ENCODE measurements around the gene DTNB.

Gene DTNB

DNA sequence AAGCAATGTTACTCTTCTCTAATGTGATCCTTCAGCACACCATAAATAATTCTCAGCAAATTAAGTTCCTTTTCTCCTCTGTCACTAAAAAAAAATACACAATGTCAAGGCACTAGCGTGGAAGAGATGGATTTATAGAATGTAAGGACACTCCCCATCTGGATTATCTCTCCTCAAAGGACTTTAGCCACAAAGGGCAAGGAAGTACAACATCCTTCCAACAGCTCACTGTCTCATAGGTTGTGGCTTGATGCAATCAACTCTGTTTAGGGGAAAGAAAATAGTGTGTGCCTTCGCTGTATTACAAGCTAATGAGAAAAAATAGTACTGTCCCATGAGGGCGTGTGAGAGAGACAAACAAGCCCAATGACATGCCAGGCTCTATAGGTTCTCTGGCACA is 202.6 kb downstream of the DTNB start:
- TF ChIP-seq TAF1 (IDR thresholded peaks at IDR 0.05; ENCODE audit: borderline replicate concordance, insufficient read depth, low read length) (no peak), SIN3A (IDR thresholded peaks at IDR 0.05; ENCODE audit: borderline replicate concordance, insufficient read depth, low read length) (no peak), POLR2AphosphoS5 (IDR thresholded peaks at IDR 0.05; ENCODE audit: low read depth, low read length) (no peak), FOXP2 (optimal IDR thresholded peaks at IDR 0.05; ENCODE audit: borderline replicate concordance, extremely low read depth, extremely low read length, insufficient read depth) (no peak)
- TF ChIP-seq, protein P1, sequence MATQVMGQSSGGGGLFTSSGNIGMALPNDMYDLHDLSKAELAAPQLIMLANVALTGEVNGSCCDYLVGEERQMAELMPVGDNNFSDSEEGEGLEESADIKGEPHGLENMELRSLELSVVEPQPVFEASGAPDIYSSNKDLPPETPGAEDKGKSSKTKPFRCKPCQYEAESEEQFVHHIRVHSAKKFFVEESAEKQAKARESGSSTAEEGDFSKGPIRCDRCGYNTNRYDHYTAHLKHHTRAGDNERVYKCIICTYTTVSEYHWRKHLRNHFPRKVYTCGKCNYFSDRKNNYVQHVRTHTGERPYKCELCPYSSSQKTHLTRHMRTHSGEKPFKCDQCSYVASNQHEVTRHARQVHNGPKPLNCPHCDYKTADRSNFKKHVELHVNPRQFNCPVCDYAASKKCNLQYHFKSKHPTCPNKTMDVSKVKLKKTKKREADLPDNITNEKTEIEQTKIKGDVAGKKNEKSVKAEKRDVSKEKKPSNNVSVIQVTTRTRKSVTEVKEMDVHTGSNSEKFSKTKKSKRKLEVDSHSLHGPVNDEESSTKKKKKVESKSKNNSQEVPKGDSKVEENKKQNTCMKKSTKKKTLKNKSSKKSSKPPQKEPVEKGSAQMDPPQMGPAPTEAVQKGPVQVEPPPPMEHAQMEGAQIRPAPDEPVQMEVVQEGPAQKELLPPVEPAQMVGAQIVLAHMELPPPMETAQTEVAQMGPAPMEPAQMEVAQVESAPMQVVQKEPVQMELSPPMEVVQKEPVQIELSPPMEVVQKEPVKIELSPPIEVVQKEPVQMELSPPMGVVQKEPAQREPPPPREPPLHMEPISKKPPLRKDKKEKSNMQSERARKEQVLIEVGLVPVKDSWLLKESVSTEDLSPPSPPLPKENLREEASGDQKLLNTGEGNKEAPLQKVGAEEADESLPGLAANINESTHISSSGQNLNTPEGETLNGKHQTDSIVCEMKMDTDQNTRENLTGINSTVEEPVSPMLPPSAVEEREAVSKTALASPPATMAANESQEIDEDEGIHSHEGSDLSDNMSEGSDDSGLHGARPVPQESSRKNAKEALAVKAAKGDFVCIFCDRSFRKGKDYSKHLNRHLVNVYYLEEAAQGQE (IDR thresholded peaks at IDR 0.05; ENCODE audit: insufficient read depth in 1 of 2, low read depth in 2 of 2, low read length in 2 of 2): no peak

DNA sequence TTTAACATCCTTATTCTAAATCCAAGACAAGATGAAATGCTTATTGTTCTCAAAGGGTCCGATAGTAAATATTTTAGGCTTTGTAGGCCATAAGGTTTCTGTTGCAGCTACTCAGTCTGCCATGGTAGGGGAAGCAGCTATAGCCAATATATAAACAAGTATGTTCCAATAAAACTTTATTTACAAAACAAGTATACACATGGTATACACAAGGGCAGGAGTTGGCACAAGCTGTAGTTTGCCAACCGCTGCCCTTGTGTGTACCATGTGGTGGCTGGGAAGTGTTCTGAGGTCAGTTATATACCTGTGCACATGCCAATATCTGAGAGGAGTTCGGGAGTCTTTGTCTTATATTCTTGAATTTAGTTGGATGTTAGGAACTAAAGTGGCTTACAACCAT is 205.6 kb downstream of the DTNB start:
- TF ChIP-seq TAF1 (IDR thresholded peaks at IDR 0.05; ENCODE audit: borderline replicate concordance, insufficient read depth, low read length) (no peak), SIN3A (IDR thresholded peaks at IDR 0.05; ENCODE audit: borderline replicate concordance, insufficient read depth, low read length) (no peak), POLR2AphosphoS5 (IDR thresholded peaks at IDR 0.05; ENCODE audit: low read depth, low read length) (no peak), FOXP2 (optimal IDR thresholded peaks at IDR 0.05; ENCODE audit: borderline replicate concordance, extremely low read depth, extremely low read length, insufficient read depth) (no peak)
- TF ChIP-seq, protein P1 (IDR thresholded peaks at IDR 0.05; ENCODE audit: insufficient read depth in 1 of 2, low read depth in 2 of 2, low read length in 2 of 2): no peak

DNA sequence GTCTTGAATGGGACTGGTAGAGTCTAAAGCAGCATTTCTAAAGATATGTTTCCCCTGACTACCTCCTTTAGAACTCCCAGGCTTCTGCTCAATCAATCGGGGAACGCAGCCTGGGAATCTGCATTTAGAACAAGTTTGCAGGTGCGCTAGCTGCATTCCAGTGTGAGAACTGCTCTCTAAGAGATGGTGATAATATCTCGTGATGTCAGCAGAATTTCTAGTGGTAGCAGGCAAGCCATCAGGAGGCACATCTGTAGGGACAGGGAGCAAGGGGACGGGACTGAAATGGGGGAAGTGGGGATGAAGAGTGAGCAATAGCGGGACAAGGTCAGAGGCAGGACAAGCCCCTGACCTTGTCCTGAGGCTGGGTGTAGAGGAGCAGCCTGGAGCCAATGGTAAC is 211.4 kb downstream of the DTNB start:
- TF ChIP-seq POLR2AphosphoS5 (IDR thresholded peaks at IDR 0.05; ENCODE audit: low read depth, low read length): no peak

DNA sequence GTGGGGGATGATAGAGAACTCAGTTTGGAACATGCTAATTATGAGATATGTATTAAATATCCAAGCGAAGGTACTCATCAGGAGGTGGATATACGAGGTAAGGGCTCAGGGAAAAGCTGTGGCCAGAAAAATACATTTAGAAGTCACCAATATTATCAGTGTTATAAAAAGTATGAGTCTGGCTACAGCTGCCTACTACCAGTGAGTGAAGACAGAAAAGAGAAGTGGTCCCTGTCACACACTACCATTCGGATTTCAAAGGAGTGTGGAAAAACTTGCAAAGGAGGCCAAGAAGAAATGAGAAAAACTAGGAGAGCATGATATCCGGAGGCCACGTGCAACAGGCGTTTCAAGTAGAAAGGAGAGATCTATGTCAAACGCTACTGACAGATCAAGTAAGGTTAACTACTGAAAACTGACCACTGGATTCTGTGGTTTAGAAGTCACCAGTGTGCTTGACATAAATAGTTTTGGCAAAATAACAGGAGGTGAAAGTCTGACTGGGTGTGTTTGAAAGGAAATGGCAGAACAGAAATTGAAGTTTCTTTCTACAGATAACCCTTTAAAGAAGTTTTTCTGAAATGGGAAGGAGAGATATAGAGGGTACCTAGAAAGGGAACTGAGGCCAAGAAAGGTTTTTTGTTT is 213.0 kb downstream of the DTNB start:
- TF ChIP-seq SIN3A (IDR thresholded peaks at IDR 0.05; ENCODE audit: borderline replicate concordance, insufficient read depth, low read length) (no peak), FOXP2 (optimal IDR thresholded peaks at IDR 0.05; ENCODE audit: borderline replicate concordance, extremely low read depth, extremely low read length, insufficient read depth) (no peak), POLR2AphosphoS5 (IDR thresholded peaks at IDR 0.05; ENCODE audit: low read depth, low read length) (no peak), TAF1 (IDR thresholded peaks at IDR 0.05; ENCODE audit: borderline replicate concordance, insufficient read depth, low read length) (no peak)
- TF ChIP-seq, protein P1 (IDR thresholded peaks at IDR 0.05; ENCODE audit: insufficient read depth in 1 of 2, low read depth in 2 of 2, low read length in 2 of 2): no peak

DNA sequence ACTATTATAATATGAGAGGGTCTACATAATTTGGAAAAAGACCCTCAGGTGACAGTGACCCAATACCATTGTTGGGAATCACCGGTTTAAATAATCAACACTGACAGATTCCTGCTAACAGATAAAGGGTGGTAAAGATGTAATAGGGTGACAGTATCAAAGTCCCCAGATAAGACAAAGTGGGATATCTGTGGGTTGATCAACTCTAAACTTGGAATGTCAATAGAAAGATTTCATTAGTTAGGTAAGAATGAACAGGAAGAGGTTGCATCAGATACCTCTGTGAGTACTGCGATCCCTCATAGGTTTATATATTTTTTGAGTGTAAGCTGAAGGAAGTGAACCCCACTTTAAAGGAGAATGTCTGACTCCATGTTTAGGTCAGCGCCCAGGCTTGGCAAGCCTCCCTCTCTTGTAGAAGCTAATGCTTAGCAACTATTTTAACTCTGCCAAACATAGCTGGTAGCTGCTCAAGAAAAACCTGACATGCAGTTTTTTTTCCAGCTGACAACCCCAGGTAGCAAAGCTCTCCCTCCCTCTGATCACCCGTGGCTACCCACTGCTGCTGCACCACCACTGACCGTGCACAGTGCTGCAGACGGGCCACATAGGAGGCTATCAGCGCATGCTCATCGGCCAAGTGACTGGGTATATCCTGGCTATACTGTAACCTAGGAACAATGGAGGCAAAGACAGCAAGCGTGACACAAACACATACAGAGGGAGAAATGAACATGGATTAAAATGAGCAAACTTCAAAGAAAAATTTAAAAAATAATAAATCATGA is 218.4 kb downstream of the DTNB start:
- TF ChIP-seq SIN3A (IDR thresholded peaks at IDR 0.05; ENCODE audit: borderline replicate concordance, insufficient read depth, low read length) (no peak), FOXP2 (optimal IDR thresholded peaks at IDR 0.05; ENCODE audit: borderline replicate concordance, extremely low read depth, extremely low read length, insufficient read depth) (no peak), TAF1 (IDR thresholded peaks at IDR 0.05; ENCODE audit: borderline replicate concordance, insufficient read depth, low read length) (no peak), POLR2AphosphoS5 (IDR thresholded peaks at IDR 0.05; ENCODE audit: low read depth, low read length) (no peak)
- TF ChIP-seq, protein P1 (IDR thresholded peaks at IDR 0.05; ENCODE audit: insufficient read depth in 1 of 2, low read depth in 2 of 2, low read length in 2 of 2): no peak

Data from PFSK-1 (cell line).